ENCODE measurements around the gene LINGO3.

- TF ChIP-seq POLR2A (IDR thresholded peaks at IDR 0.05; ENCODE audit: low read depth, low read length) (peak; percentile 23; the same call in 1 of the 2 replicates), NFYB (IDR thresholded peaks at IDR 0.05; ENCODE audit: insufficient read depth, low read depth, low read length) (no peak), CTCF (IDR thresholded peaks at IDR 0.05 in 2 of 3, conservative IDR thresholded peaks at IDR 0.05 in 1 of 3; ENCODE audit: control insufficient read depth in 2 of 3, extremely low read depth in 1 of 3, insufficient read depth in 1 of 3, low read depth in 3 of 3, low read length in 3 of 3) (no peak), FOS (IDR thresholded peaks at IDR 0.05; ENCODE audit: borderline replicate concordance, extremely low read depth, insufficient read length) (no peak)
Measured at GRCh38 chr19:2325281-2326046, 17.5 kb upstream of the LINGO3 start.

All from GM12878 (cell line).